GM23338 (cell line): ENCODE measurements around the gene SPDL1. TPM values are rescaled to one million over a fixed set of nuclear protein-coding genes. Genes with fewer than 3 reads are reported as not detected.

Source experiments
- ATAC-seq: fragments of 200-7000 bp; cut with Tn5 transposase; 3 replicates; pipeline ENCODE4 v1.9.1; 2020
- DNase-seq: peaks from one replicate; pipeline ENCODE4 v3.0.0-alpha.2; 2015; ENCODE audit warnings: low spot score
- H2AFZ ChIP-seq: fragments of 200-600 bp; sonication (generic); 2 replicates; pipeline ENCODE4 v1.8.0; 2016; ENCODE audit warnings: antibody characterized with exemption, mild to moderate bottlenecking, moderate library complexity
- H3F3A ChIP-seq: fragments of 200-600 bp; sonication (generic); replicated peaks from 2 replicates; pipeline ENCODE4 v1.8.0; 2017; ENCODE audit warnings: antibody characterized with exemption, mixed run types, low read depth
- H3K27ac ChIP-seq: fragments of 200-600 bp; sonication (generic); 2 replicates; pipeline ENCODE4 v1.6.1; 2016; ENCODE audit warnings: low read depth
- H3K27me3 ChIP-seq: fragments of 200-600 bp; sonication (generic); 2 replicates; pipeline ENCODE4 v1.8.0; 2016; ENCODE audit warnings: mild to moderate bottlenecking, mixed run types, moderate library complexity; ENCODE audit not compliant: insufficient read depth
- H3K36me3 ChIP-seq: fragments of 200-600 bp; sonication (generic); 2 replicates; pipeline ENCODE4 v1.8.0; 2016; ENCODE audit warnings: mild to moderate bottlenecking; ENCODE audit not compliant: insufficient read depth
- H3K4me1 ChIP-seq: fragments of 200-600 bp; sonication (generic); 2 replicates; pipeline ENCODE4 v1.8.0; 2016; ENCODE audit warnings: mild to moderate bottlenecking, moderate library complexity; ENCODE audit not compliant: insufficient read depth
- H3K4me2 ChIP-seq: fragments of 200-600 bp; sonication (generic); 2 replicates; pipeline ENCODE4 v1.7.1; 2017; ENCODE audit warnings: mixed run types
- H3K4me3 ChIP-seq: fragments of 200-600 bp; sonication (generic); 2 replicates; pipeline ENCODE4 v1.6.1; 2016; ENCODE audit warnings: mixed run types
- H3K79me2 ChIP-seq: fragments of 200-600 bp; sonication (generic); replicated peaks from 2 replicates; pipeline ENCODE4 v1.8.0; 2017; ENCODE audit warnings: mild to moderate bottlenecking; ENCODE audit not compliant: insufficient read depth
- H3K9me2 ChIP-seq: fragments of 200-600 bp; sonication (generic); 2 replicates; pipeline ENCODE4 v1.8.0; 2017; ENCODE audit not compliant: insufficient read depth
- H4K20me1 ChIP-seq: fragments of 200-600 bp; sonication (generic); replicated peaks from 2 replicates; pipeline ENCODE4 v1.8.0; 2017; ENCODE audit warnings: mild to moderate bottlenecking; ENCODE audit not compliant: insufficient read depth
- H3K27ac Mint-ChIP-seq: 2 replicates; pipeline ENCODE4 v1.8.0; 2020; ENCODE audit warnings: inconsistent platforms, mild to moderate bottlenecking, moderate library complexity, mixed read lengths
- H3K27me3 Mint-ChIP-seq: 3 replicates; pipeline ENCODE4 v1.8.0; 2022; ENCODE audit warnings: low read depth, mild to moderate bottlenecking, moderate library complexity, mixed read lengths, inconsistent platforms; ENCODE audit not compliant: insufficient read depth, poor library complexity
- H3K36me3 Mint-ChIP-seq: 3 replicates; pipeline ENCODE4 v1.8.0; 2021; ENCODE audit warnings: low read depth, mild to moderate bottlenecking, inconsistent platforms, moderate library complexity, mixed read lengths
- H3K4me1 Mint-ChIP-seq: 3 replicates; pipeline ENCODE4 v1.8.0; 2020; ENCODE audit warnings: mild to moderate bottlenecking, inconsistent platforms, mixed read lengths
- H3K4me3 Mint-ChIP-seq: 3 replicates; pipeline ENCODE4 v1.8.0; 2021; ENCODE audit warnings: moderate library complexity, mild to moderate bottlenecking, inconsistent platforms, mixed read lengths
- H3K9me3 Mint-ChIP-seq: 3 replicates; pipeline ENCODE4 v1.8.0; 2020; ENCODE audit warnings: moderate library complexity, mild to moderate bottlenecking, inconsistent platforms, mixed read lengths
- CREB1 ChIP-seq: fragments of 250-450 bp; sonication (Bioruptor Pico); IDR thresholded peaks from 2 replicates; pipeline ENCODE4 v1.5.0; 2020; ENCODE audit warnings: low read depth, mild to moderate bottlenecking, moderate library complexity
- CTCF ChIP-seq, 2 experiments: fragments of 200-600 bp in 1 of 2; sonication (generic) in 1 of 2; conservative IDR thresholded peaks; 2 replicates each; pipeline versions ENCODE4 v1.5.1 to v1.6.1; 2016 to 2017; ENCODE audit warnings: antibody characterized with exemption in 2 of 2, low read depth in 2 of 2, mild to moderate bottlenecking in 2 of 2, moderate library complexity in 1 of 2
- NANOG ChIP-seq: IDR thresholded peaks from 2 replicates; pipeline ENCODE4 v1.6.1; 2016; ENCODE audit warnings: antibody characterized with exemption, borderline replicate concordance
- POLR2AphosphoS5 ChIP-seq: IDR thresholded peaks from 2 replicates; pipeline ENCODE4 v1.6.1; 2016; ENCODE audit warnings: antibody characterized with exemption, low read depth
- STAT1 ChIP-seq: IDR thresholded peaks from one replicate; pipeline ENCODE4 v1.6.1; 2016; ENCODE audit warnings: antibody characterized with exemption; ENCODE audit not compliant: unreplicated experiment
- ZNF114 ChIP-seq: fragments of 250-450 bp; sonication (Bioruptor Pico); IDR thresholded peaks from 2 replicates; pipeline ENCODE4 v1.5.0; 2020; ENCODE audit warnings: mild to moderate bottlenecking, moderate library complexity
- ZNF331 ChIP-seq: fragments of 250-450 bp; sonication (Bioruptor Pico); IDR thresholded peaks from 2 replicates; pipeline ENCODE4 v1.5.0; 2020; ENCODE audit warnings: low read depth, mild to moderate bottlenecking, moderate library complexity
- ZNF462 ChIP-seq: fragments of 250-450 bp; sonication (Bioruptor Pico); IDR thresholded peaks from 2 replicates; pipeline ENCODE4 v1.5.0; 2020; ENCODE audit warnings: mild to moderate bottlenecking, moderate library complexity
- polyA plus RNA-seq: library from polyadenylated mRNA; unstranded; fragments of >200 nt; fragmentation: Nextera tagmentation; extraction: Ambion mirVana; gene quantifications from 2 replicates; pipeline ENCODE4 v1.2.1, GENCODE V29; 2016
- total RNA-seq: library from RNA; depleted of rRNA; stranded (reverse); fragments of >200 nt; shearing (Covaris generic); gene quantifications from 2 replicates; pipeline ENCODE4 v1.2.3, GENCODE V29; 2014
- TF ChIP-seq, protein P1 (sequence below): IDR thresholded peaks from one replicate; pipeline ENCODE4 v1.6.1; 2018; ENCODE audit warnings: antibody characterized with exemption; ENCODE audit not compliant: unreplicated experiment

Gene SPDL1
- total and polyA plus RNA-seq, 2 experiments from 2014 or later, result 76.9 to 79.6 TPM

- TF ChIP-seq CTCF (conservative IDR thresholded peaks at IDR 0.05; ENCODE audit: low read depth in 2 of 2) (no peak), ZNF114 (CRISPR knock-in tag) (no peak), POLR2AphosphoS5 (no peak)
- TF ChIP-seq, protein P1, sequence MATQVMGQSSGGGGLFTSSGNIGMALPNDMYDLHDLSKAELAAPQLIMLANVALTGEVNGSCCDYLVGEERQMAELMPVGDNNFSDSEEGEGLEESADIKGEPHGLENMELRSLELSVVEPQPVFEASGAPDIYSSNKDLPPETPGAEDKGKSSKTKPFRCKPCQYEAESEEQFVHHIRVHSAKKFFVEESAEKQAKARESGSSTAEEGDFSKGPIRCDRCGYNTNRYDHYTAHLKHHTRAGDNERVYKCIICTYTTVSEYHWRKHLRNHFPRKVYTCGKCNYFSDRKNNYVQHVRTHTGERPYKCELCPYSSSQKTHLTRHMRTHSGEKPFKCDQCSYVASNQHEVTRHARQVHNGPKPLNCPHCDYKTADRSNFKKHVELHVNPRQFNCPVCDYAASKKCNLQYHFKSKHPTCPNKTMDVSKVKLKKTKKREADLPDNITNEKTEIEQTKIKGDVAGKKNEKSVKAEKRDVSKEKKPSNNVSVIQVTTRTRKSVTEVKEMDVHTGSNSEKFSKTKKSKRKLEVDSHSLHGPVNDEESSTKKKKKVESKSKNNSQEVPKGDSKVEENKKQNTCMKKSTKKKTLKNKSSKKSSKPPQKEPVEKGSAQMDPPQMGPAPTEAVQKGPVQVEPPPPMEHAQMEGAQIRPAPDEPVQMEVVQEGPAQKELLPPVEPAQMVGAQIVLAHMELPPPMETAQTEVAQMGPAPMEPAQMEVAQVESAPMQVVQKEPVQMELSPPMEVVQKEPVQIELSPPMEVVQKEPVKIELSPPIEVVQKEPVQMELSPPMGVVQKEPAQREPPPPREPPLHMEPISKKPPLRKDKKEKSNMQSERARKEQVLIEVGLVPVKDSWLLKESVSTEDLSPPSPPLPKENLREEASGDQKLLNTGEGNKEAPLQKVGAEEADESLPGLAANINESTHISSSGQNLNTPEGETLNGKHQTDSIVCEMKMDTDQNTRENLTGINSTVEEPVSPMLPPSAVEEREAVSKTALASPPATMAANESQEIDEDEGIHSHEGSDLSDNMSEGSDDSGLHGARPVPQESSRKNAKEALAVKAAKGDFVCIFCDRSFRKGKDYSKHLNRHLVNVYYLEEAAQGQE, result no peak
Observed at GRCh38 chr5:169569513-169569912, 14.1 kb upstream of the SPDL1 start (continued).

DNA sequence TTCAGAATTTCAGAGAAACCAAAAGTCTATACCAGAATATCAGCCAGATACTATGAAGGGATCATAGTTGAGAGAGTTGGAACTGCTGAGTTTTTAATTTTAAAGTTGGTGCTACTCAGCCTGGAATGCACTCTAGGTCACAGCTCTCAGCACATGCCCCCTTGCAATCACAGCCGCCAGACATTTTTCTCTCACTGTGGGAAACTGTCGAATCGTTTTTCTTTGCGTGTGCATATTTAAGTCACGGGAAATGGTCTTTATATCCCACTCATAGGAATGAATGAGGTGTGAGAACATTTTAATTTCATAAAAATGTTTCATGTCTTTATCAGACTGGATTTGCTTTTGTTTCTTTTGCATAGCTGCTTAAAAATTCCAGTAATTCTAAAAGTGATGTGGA lies 12.2 kb upstream of the SPDL1 start:
- Histone ChIP-seq H3K9me2 (peaks cover 6% of the 10 kb centered on the region; the same call in 1 of the 2 replicates), H3K27ac (no peak overlapping the region), H3K27me3 (no peaks in the 10 kb centered on the region), H3K36me3 (no peaks in the 10 kb centered on the region), H4K20me1 (no peaks in the 10 kb centered on the region), H3K79me2 (no peaks in the 10 kb centered on the region), H2AFZ (no peak overlapping the region), H3K4me2 (no peak overlapping the region), H3K4me1 (peaks cover 4% of the 10 kb centered on the region; the same call in 1 of the 2 replicates), H3K4me3 (no peak overlapping the region), H3F3A (no peaks in the 10 kb centered on the region)
- H3K27me3 Mint-ChIP-seq, result no peaks in the 10 kb centered on the region
- TF ChIP-seq STAT1 (no peak), NANOG (no peak), CREB1 (CRISPR knock-in tag) (no peak), ZNF331 (CRISPR knock-in tag) (no peak), ZNF462 (CRISPR knock-in tag) (no peak)
- H3K36me3 Mint-ChIP-seq, result no peaks in the 10 kb centered on the region
- H3K27ac Mint-ChIP-seq, result no peak overlapping the region
- ATAC-seq (no peak), DNase-seq (no peak)
- H3K9me3 Mint-ChIP-seq, result no peaks in the 10 kb centered on the region
- no peaks in the 10 kb centered on the region for H3K4me1 Mint-ChIP-seq
- no peak overlapping the region for H3K4me3 Mint-ChIP-seq
